ENCODE measurements around the gene ABTB2.
"Not testable (repeated sequence)": the region's sequence is repeated elsewhere in the genome, so short reads cannot be mapped to it uniquely, and the experiment has no call there.

Gene ABTB2

GRCh38 chr11:34181856-34182405 lies 175.9 kb downstream of the ABTB2 start:
- no peak for DNase-seq (ENCODE audit: low read depth)
- no peak for TF ChIP-seq CTCF (conservative IDR thresholded peaks at IDR 0.05; ENCODE audit: low read depth, low read length)

GRCh38 chr11:34181251-34181650 lies 176.6 kb downstream of the ABTB2 start:
- no peak for DNase-seq (ENCODE audit: low read depth)
- TF ChIP-seq CTCF (conservative IDR thresholded peaks at IDR 0.05; ENCODE audit: low read depth, low read length): no peak
- no peak overlapping the region for H3K4me3 ChIP-seq (ENCODE audit: low read length)

More at GRCh38 chr11:34181856-34182405, 175.9 kb downstream of the ABTB2 start:
- no peak overlapping the region for H3K4me3 ChIP-seq (ENCODE audit: low read length)

DNA sequence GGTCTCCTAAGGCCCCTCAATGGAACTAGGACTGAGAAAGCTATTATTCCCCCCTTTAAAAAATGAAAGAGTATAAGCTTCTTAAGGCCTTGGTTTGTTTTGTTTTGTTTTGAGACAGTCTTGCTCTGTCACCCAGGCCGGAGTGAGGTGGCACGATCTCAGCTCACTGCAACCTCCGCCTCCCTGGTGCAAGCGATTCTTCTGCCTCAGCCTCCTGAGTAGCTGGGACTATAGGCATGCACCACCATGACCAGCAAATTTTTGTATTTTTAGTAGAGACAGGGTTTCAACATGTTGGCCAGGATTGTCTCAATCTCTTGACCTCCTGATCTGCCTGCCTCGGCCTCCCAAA lies 177.0 kb downstream of the ABTB2 start:
- DNase-seq (ENCODE audit: low read depth); H3K4me3 ChIP-seq (ENCODE audit: low read length): not testable (repeated sequence)

DNA sequence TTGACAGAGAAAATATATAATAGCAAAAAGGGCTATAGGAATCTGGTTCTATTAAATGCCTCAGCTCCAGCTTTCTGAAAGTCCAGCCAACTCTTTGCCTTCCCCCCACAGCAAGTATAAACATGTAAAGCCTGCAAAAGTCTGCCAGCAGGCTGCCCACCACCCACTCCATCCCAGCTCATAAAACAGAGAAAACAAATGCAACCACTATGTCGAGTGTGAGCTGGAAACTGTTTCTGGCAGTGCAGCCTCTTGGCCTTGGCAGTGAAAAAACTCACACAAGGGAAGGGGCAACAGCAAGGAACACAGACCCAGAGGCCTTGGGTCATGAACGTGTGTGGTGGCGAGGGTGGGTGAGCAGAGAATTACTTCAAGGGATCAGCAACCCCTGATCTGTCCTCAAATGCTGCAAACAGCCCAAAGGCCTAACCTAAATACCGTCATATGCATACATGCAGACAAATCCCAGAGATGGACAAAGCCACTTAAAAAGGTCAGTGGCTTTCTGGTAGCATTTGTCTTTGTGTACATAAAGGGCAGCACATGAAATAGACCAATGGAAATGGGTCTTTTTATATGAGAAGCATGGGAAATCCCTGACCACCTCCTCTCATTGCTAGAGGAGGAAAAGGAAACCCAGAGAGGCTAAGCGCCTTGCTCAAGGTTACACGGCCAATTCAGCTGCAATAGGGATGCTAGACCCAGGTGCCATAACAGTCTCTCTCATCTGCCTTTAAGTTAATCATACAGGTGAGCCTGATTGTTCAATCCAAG lies 177.6 kb downstream of the ABTB2 start:
- DNase-seq (ENCODE audit: low read depth): no peak

GRCh38 chr11:34179026-34179675 lies 178.7 kb downstream of the ABTB2 start:
- DNase-seq (ENCODE audit: low read depth): no peak
- no peak for TF ChIP-seq CTCF (conservative IDR thresholded peaks at IDR 0.05; ENCODE audit: low read depth, low read length)
- no peak overlapping the region for H3K4me3 ChIP-seq (ENCODE audit: low read length)

More for the DNA sequence above, 177.6 kb downstream of the ABTB2 start:
- TF ChIP-seq CTCF (conservative IDR thresholded peaks at IDR 0.05; ENCODE audit: low read depth, low read length): no peak
- no peak overlapping the region for H3K4me3 ChIP-seq (ENCODE audit: low read length)

DNA sequence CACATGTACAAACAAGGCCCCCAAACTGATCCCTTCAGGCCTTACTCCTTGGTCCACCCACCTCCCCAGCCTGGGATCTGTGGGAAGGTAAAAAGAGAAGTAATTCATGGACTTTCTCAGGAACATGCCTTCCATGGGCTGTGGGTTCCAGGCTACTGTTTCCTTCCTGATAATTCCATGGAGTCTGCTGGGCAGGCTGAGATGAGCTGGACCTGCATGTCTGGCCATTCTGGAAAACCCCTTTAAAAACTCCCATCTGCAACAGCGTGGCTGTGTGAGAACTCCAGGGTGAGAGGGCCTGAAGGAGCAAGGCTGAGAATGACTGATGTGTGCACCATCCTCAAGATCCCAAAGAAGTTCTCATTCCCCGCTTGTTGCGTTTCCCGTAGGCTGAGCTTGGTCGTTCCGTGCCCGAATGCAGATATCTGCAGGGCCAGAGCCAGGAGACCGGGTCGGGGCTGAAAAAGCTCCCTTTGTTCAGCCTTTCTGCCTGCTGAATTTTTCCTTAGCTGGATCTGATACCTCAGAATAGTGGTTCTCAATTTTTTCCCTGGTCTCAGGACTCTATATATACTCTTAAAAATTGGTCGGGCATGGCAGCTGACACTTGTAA lies 179.5 kb downstream of the ABTB2 start:
- no peak for DNase-seq (ENCODE audit: low read depth)
- H3K4me3 ChIP-seq (ENCODE audit: low read length): no peak overlapping the region
- TF ChIP-seq CTCF (conservative IDR thresholded peaks at IDR 0.05; ENCODE audit: low read depth, low read length): no peak

DNA sequence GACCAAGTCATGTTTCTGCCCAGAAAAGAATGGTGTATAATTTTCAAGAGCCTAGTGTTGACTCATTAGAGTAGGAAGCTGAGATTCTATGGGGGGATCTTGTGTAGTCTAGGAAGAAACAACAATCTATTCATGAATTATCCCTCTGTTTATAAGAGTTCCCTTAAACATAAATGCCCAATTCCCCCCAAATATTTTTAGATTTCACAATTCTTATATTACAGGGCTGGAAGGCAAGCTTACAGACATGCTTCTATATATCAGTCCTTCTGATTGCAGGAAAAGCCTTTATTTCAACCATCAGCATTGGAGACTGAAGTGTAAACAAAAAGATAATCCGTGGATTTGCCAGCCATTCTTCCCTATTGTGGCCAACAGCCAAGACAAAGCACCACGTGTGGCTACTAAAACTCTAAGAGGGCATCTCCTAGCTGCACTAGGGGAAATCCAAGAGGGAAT lies 181.0 kb downstream of the ABTB2 start:
- H3K4me3 ChIP-seq (ENCODE audit: low read length): no peak overlapping the region
- no peak for TF ChIP-seq CTCF (conservative IDR thresholded peaks at IDR 0.05; ENCODE audit: low read depth, low read length)
- peak; percentile 38 for DNase-seq (ENCODE audit: low read depth)
